Stimulated activated CD4-positive, alpha-beta T cell treated with anti-CD3 and anti-CD28 coated beads, Interleukin-12 subunit alpha, Interleukin-12 subunit beta, amount 100 ng/mL, for 48 hours (primary cell): Measurements from ENCODE around the gene ALDH3B1.

ENCODE experiments used
- DNase-seq, 3 donors: peaks; one replicate each; pipeline ENCODE4 v3.0.0-alpha.2; 2020; ENCODE audit warnings: low read depth in 2 of 3, low spot score in 1 of 3

Gene ALDH3B1

DNA sequence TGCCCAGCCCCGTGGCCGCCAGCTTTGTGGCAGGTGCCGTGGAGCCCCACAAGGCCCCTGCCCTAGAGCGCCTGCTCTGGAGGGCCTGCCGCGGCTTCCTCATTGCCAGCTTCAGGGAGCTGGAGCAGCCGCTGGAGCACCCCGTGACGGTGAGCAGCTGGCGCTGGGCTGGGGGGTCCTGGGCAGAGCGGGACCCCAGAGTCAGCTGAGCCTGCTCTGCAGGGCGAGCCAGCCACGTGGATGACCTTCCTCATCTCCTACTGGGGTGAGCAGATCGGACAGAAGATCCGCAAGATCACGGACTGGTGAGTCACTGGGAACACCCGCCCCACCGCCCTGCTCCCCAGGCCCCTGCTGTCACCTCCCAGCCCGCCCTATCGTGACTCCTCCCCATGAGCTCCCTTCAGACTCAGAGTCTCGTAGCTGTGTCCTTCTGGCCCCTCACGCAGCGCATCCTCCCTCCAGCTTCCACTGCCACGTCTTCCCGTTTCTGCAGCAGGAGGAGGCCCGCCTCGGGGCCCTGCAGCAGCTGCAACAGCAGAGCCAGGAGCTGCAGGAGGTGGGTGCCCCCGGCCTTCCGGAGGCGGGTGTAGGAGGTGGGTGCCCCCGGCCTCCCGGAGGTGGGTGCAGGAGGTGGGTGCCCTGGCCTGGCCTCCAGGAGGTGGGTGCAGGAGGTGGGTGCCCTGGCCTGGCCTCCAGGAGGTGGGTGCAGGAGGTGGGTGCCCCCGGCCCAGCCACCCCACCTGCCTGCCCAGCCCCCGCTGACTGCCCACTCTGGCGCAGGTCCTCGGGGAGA lies 33.4 kb downstream of the ALDH3B1 start:
- no peak for DNase-seq

DNA sequence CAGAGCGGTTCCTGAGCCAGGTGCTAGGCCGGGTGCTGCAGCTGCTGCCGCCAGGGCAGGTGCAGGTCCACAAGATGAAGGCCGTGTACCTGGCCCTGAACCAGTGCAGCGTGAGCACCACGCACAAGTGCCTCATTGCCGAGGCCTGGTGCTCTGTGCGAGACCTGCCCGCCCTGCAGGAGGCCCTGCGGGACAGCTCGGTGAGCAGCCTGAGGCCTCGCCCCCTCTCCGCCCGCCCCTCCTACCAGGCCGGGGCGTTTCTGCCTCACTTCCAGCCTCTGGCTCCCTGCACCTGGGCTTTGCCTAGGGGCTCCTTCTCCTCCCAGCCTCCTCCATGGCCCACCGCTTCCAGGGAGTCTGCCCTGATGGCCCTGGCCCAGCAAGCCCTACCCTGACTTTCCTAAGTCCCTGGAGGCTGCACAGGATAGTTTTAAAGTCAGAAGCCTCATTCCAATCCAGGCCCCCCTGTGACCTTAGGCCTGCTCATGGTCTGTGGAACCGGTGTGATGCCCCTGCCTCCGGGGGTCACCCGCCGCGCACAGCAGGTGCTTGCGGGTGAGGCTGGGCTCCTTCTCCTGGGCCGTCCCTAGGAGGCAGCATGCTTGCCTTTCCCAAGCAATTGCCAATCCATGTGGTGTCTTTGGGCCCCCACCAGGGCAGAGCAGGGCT lies 34.2 kb downstream of the ALDH3B1 start:
- DNase-seq, result no peak

- no peak for DNase-seq
Measured at GRCh38 chr11:68044898-68045351, 34.8 kb downstream of the ALDH3B1 start.

DNA sequence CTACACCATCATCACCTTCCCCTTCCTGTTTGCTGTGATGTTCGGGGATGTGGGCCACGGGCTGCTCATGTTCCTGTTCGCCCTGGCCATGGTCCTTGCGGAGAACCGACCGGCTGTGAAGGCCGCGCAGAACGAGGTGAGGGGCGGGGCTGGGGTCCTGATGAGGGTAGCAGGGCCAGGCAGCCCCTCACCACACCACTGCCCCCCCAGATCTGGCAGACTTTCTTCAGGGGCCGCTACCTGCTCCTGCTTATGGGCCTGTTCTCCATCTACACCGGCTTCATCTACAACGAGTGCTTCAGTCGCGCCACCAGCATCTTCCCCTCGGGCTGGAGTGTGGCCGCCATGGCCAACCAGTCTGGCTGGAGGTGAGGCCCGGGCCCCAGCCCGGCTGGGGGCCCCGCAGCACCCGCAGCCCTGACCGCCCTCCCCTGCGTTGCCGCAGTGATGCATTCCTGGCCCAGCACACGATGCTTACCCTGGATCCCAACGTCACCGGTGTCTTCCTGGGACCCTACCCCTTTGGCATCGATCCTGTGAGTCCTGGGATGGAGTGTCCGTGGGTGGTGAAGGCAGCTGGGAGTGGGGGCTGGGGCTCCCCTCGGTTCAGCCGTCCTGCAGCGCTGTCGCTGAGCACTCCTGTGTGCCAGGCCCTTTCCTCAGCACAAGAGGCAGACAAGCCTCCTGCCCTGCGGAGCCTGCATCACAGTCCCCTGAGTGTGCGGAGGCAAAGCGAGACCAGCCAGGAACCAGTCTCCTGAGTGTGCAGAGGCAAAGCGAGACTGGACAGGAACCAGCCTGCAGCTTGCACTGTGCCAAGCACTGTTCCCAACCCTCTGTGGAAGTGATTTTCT lies 37.5 kb downstream of the ALDH3B1 start:
- no peak for DNase-seq

DNA sequence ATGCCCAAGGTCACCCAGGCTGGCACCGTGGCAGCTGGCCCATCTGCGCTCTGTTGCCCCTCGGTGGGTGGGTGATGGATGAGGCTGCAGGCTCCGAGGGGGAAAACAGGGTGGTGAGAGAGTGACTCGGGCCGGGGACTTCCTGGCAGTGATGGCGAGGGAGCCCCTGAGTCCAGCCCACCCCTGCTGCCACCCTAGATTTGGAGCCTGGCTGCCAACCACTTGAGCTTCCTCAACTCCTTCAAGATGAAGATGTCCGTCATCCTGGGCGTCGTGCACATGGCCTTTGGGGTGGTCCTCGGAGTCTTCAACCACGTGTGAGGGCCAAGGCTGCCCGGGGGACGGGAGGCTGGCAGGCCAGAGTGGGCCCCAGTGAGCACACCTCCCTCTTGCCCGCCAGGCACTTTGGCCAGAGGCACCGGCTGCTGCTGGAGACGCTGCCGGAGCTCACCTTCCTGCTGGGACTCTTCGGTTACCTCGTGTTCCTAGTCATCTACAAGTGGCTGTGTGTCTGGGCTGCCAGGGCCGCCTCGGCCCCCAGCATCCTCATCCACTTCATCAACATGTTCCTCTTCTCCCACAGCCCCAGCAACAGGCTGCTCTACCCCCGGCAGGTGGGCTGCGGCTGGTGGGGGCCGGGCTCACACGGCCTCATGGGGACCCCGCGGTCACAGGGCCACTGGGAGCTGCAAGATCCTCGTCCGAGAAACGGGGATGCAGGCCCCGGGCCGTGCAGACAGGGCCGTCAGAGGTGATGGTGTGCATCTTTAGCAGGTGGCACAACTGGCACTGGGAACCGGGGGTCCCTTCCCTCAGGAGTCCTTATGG lies 38.8 kb downstream of the ALDH3B1 start:
- no peak for DNase-seq

DNA sequence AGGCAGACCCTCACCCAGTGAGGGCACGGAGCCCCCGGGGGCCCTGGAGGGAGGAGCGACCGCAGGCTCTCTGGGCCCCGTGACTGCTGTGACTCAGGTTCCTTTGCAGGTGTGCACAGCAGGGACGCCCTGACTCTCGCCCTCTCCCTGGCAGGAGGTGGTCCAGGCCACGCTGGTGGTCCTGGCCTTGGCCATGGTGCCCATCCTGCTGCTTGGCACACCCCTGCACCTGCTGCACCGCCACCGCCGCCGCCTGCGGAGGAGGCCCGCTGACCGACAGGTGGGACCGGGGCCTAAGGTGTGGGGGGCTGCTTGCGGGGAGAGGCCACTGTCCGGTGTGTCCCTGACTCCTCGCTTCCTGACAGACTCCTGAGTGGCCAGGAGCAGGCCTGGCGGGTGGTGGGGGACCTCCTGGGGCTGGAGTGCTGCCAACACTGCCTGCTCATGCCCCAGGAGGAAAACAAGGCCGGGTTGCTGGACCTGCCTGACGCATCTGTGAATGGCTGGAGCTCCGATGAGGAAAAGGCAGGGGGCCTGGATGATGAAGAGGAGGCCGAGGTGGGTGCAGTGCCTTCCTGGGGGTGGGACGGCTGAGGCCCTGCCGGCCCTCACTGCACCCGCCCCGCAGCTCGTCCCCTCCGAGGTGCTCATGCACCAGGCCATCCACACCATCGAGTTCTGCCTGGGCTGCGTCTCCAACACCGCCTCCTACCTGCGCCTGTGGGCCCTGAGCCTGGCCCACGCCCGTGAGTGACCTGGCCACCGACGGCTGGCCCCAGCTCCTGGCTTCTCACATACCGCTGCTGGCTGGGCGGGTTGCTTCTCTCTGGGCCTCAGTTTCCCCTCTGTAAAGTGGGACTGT lies 39.6 kb downstream of the ALDH3B1 start:
- no peak for DNase-seq

GRCh38 chr11:68050371-68050841 lies 40.3 kb downstream of the ALDH3B1 start:
- DNase-seq, result no peak

GRCh38 chr11:68051191-68052136 lies 41.3 kb downstream of the ALDH3B1 start:
- DNase-seq, result no peak

GRCh38 chr11:68052137-68052873 lies 42.2 kb downstream of the ALDH3B1 start:
- no peak for DNase-seq

DNA sequence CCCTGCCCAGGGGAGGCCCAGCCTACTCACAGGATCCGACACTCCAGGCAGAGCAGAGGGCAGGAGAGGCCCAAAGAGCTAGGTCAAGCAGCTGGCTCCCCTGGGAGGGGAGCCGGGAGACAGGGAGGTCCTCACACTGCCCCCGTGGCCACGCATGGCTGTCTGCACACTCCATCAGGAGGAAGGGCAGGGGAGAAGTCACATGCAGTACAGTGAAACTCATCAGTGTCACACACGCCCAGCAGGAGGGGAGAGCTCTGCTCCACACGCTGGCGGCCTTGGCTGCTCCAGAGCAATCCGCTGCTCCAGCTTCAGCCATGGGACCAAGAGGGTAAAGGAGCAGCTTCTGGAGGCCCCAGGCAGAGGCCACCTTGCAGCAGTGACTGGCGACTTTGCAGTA lies 43.0 kb downstream of the ALDH3B1 start:
- DNase-seq, result no peak

- DNase-seq, result no peak
Measured at GRCh38 chr11:68053981-68054812, 44.1 kb downstream of the ALDH3B1 start.

DNA sequence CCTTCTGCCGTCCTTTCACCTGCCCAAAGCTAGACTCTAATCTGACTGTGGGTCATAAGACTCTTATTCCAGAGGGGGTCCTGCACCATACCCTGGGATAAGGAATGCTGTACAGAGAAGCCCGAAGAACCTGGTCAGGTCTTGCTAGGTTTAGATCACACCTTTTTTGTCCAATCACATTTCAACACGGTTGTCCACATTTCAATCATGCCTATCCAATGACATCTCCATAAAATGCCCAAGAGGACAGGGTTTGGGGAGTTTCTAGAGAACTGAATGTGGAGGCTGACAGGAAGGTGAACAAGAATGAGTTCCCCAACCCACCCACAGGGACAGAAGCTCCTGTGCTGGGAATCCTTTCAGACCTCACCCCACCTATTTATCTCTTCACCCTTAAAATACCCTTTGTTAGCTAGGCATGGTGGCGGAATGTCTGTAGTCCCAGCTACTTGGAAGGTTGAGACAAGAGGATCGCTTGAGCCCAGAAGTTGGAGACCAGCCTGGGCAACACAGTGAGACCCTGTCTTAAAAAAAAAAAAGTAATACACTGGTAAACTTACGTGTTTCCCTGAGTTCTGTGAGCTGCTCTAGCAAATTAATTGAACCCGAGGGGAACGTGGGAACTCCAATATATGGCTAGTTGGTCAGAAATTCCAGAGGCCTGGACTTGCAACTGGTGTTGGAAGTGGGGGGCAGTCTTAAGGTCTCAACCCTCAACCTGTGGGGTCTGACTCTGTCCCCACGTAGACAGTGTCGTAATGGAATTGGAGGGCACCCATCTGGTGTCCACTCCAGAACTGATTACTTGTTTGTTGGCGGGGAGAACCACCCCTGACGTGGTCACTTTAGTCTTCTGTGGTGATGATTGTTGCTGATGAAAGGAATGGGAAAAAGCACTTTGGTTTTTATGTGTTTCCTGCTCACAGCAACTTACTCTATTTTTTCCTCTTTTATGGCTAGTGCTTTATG lies 46.5 kb downstream of the ALDH3B1 start:
- DNase-seq, result no peak

DNA sequence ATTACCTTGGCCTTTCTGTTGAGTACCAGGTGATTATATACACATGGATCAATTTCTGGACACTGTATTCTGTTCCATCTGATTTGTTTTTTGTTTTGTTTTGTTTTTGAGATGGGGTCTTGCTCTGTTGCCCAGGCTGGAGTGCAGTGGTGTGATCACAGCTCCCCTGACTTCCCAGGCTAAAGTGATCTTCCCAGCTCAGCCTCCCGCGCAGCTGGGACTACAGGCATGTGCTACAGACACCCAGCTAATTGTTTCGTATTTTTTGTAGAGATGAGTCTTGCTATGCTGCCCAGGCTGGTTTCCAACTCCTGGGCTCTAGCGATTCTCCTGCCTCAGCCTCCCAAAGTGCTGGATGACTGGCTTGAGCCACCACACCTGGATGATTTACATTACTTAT lies 47.7 kb downstream of the ALDH3B1 start:
- DNase-seq, result no peak

GRCh38 chr11:68061508-68061907 lies 51.4 kb downstream of the ALDH3B1 start:
- no peak for DNase-seq

- no peak for DNase-seq
Measured at GRCh38 chr11:68064926-68065325, 54.8 kb downstream of the ALDH3B1 start.

- DNase-seq, result no peak
Measured at GRCh38 chr11:68065841-68066240, 55.7 kb downstream of the ALDH3B1 start.
